Endothelial cell of umbilical vein (primary cell): ENCODE results near the gene GTF2F1. TPM values are rescaled to one million over a fixed set of nuclear protein-coding genes. Genes with fewer than 3 reads are reported as not detected.
"Not testable (repeated sequence)": the region's sequence is repeated elsewhere in the genome, so short reads cannot be mapped to it uniquely, and the experiment has no call there.

Experiments
- BruUV-seq: library from RNA; stranded (reverse); fragments of 400-500 nt; replicated peaks from 2 replicates; lab custom pipeline; 2021; lab: Mats Ljungman, UMichigan
- CTCF ChIA-PET: fragments of 300-600, 350-600 bp; sonication (Branson Sonifier 250); formaldehyde crosslinking; loops from one replicate; lab custom pipeline; 2021; ENCODE audit warnings: antibody characterized with exemption, inconsistent platforms; lab: Charles Lee
- POLR2A ChIA-PET: fragments of 300-600, 350-600 bp; sonication (Branson Sonifier 250); formaldehyde crosslinking; loops from one replicate; lab custom pipeline; 2021; ENCODE audit warnings: antibody characterized with exemption, inconsistent platforms; lab: Charles Lee
- DNase-seq: peaks from one replicate; pipeline ENCODE4 v3.0.0-alpha.2; 2011; ENCODE audit warnings: low read depth, low spot score
- FAIRE-seq: peaks from 2 replicates; lab custom pipeline; 2011; peaks lifted over from hg19 to GRCh38; lab: Jason Lieb, UNC
- H2AFZ ChIP-seq: 2 replicates; pipeline ENCODE4 v1.6.0; 2012; ENCODE audit warnings: low read depth, low read length, control low read depth, inconsistent platforms
- H3K27ac ChIP-seq: 2 replicates; pipeline ENCODE4 v1.5.1; 2011; ENCODE audit warnings: low read depth, mild to moderate bottlenecking, control low read depth, low read length, moderate library complexity; ENCODE audit not compliant: insufficient read depth
- H3K27me3 ChIP-seq, 2 experiments: 2 replicates each; pipeline versions ENCODE4 v1.6.0 to v1.6.1; 2011; ENCODE audit warnings: low read length in 2 of 2, mixed read lengths in 1 of 2; ENCODE audit not compliant: control insufficient read depth in 2 of 2, insufficient read depth in 2 of 2
- H3K36me3 ChIP-seq, 2 experiments: 2 replicates in 1 of 2; 3 replicates in 1 of 2; pipeline ENCODE4 v1.5.1; 2011; ENCODE audit warnings: low read length in 2 of 2, mild to moderate bottlenecking in 1 of 2, moderate library complexity in 1 of 2; ENCODE audit not compliant: control insufficient read depth in 2 of 2, insufficient read depth in 2 of 2; ENCODE audit errors: extremely low read depth in 1 of 2
- H3K4me1 ChIP-seq: 3 replicates; pipeline ENCODE4 v1.5.1; 2011; ENCODE audit warnings: mild to moderate bottlenecking, low read length; ENCODE audit not compliant: control insufficient read depth, insufficient read depth; ENCODE audit errors: extremely low read depth
- H3K4me2 ChIP-seq: 2 replicates; pipeline ENCODE4 v1.6.1; 2011; ENCODE audit warnings: low read length, control low read depth, mixed read lengths; ENCODE audit not compliant: insufficient read depth
- H3K4me3 ChIP-seq, 3 experiments: fragments of 200-600 bp in 1 of 3; sonication (generic), shearing (Covaris generic) in 1 of 3; replicated peaks in 1 of 3; 2 replicates each; pipeline ENCODE4 v1.5.1; 2011 to 2016; ENCODE audit warnings: control low read depth in 3 of 3, low read length in 3 of 3, mild to moderate bottlenecking in 2 of 3, inconsistent platforms in 1 of 3, low read depth in 1 of 3, moderate library complexity in 1 of 3; ENCODE audit not compliant: insufficient read depth in 1 of 3
- H3K79me2 ChIP-seq: 2 replicates; pipeline ENCODE4 v1.6.0; 2012; ENCODE audit warnings: low read length, inconsistent platforms; ENCODE audit not compliant: control insufficient read depth, insufficient read depth
- H3K9ac ChIP-seq: replicated peaks from 2 replicates; pipeline ENCODE3; 2011; ENCODE audit warnings: low read length, control low read depth; ENCODE audit not compliant: insufficient read depth; ENCODE audit errors: extremely low read depth
- H3K9me1 ChIP-seq: replicated peaks from 3 replicates; pipeline ENCODE4 v1.6.0; 2011; ENCODE audit warnings: mild to moderate bottlenecking, low read length; ENCODE audit not compliant: control insufficient read depth, insufficient read depth; ENCODE audit errors: extremely low read depth
- H3K9me3 ChIP-seq: replicated peaks from 2 replicates; pipeline ENCODE4 v1.5.1; 2012; ENCODE audit warnings: low read length, inconsistent platforms; ENCODE audit not compliant: control insufficient read depth, insufficient read depth
- H4K20me1 ChIP-seq: replicated peaks from 2 replicates; pipeline ENCODE3; 2011; ENCODE audit warnings: mild to moderate bottlenecking, low read length; ENCODE audit not compliant: control insufficient read depth, insufficient read depth; ENCODE audit errors: extremely low read depth
- FOS ChIP-seq: IDR thresholded peaks from 2 replicates; pipeline ENCODE4 v1.6.1; 2011; ENCODE audit warnings: mild to moderate bottlenecking, low read length, moderate library complexity, borderline replicate concordance; ENCODE audit not compliant: insufficient read depth
- POLR2AphosphoS5 ChIP-seq: IDR thresholded peaks from 2 replicates; pipeline ENCODE4 v1.6.1; 2012; ENCODE audit warnings: low read depth, mild to moderate bottlenecking, control low read depth, low read length, moderate library complexity; ENCODE audit not compliant: insufficient read depth
- dilution Hi-C: fragments of 300-500 bp; cut with MboI; formaldehyde crosslinking; loops from one replicate; pipeline ENCODE4 v1.15.0; 2019; ENCODE audit warnings: low sequenced_read_pairs; ENCODE audit not compliant: extremely low pct_ligation_motif_present
- intact Hi-C: fragments of 100-400 bp; cut with micrococcal nuclease; formaldehyde crosslinking; loops from one replicate; pipeline ENCODE4 v1.10.0; 2022
- polyA plus RNA-seq, 4 experiments: library from polyadenylated mRNA; depleted of rRNA in 3 of 4; stranded (reverse) in 3 of 4; unstranded in 1 of 4; fragments of >200 nt; gene quantifications; 2 replicates each; pipeline versions ENCODE4 v1.2.1 to v1.2.3, GENCODE V29; 2011 to 2012; ENCODE audit warnings: missing spikeins in 1 of 4
- total RNA-seq: library from RNA; stranded (reverse); gene quantifications from 2 replicates; pipeline ENCODE4 v1.2.3, GENCODE V29; 2021

The GTF2F1 gene
- total and polyA plus RNA-seq, 2 donors (not counting 3 experiments of a cell fraction or from before 2014, with no cell fraction given), result 44.8 to 56.4 TPM

- H3K9ac ChIP-seq, result no peak overlapping the region
- no TSS peak for BruUV-seq
- no peaks in the 10 kb centered on the region for H3K27me3 ChIP-seq
- no peak overlapping the region for H3K4me3 ChIP-seq
- no peaks in the 10 kb centered on the region for H3K9me1 ChIP-seq
- dilution Hi-C loops, result no loop called here
- TF ChIP-seq FOS (no peak), POLR2AphosphoS5 (no peak)
- FAIRE-seq (no peak), DNase-seq (no peak)
- H3K4me1 ChIP-seq, result no peaks in the 10 kb centered on the region
- POLR2A ChIA-PET, result no interaction called here
- no peaks in the 10 kb centered on the region for H3K36me3 ChIP-seq
- no peaks in the 10 kb centered on the region for H4K20me1 ChIP-seq
- H3K79me2 ChIP-seq, result no peaks in the 10 kb centered on the region
- no peaks in the 10 kb centered on the region for H3K9me3 ChIP-seq
- CTCF ChIA-PET, result no interaction called here
- no peak overlapping the region for H3K27ac ChIP-seq
- H2AFZ ChIP-seq, result no peak overlapping the region
- H3K4me2 ChIP-seq, result no peak overlapping the region
- intact Hi-C loops, result no loop called here
Measured at GRCh38 chr19:6402058-6402457, 9.1 kb upstream of the GTF2F1 start.

GRCh38 chr19:6400062-6400944, 7.3 kb upstream of the GTF2F1 start:
- CTCF ChIA-PET, H3K9me3 ChIP-seq, H3K4me2 ChIP-seq, H3K4me1 ChIP-seq, H3K9me1 ChIP-seq, H4K20me1 ChIP-seq, H2AFZ ChIP-seq, dilution Hi-C loops, BruUV-seq, H3K27me3 ChIP-seq, DNase-seq, intact Hi-C loops, H3K36me3 ChIP-seq, H3K79me2 ChIP-seq, H3K4me3 ChIP-seq, FAIRE-seq, H3K27ac ChIP-seq, H3K9ac ChIP-seq: not testable (repeated sequence)
- POLR2A ChIA-PET, result interaction anchor here (0.7 kb wide), 1 partner anchor 92 kb away, joined by 3 read pairs; no protein-coding TSS in a partner anchor
